HL-60/S4 treated with phorbol 12-myristate 13-acetate at 8.2 ng/mL for 4 days and 3 days (cell line): ENCODE data around the gene WFS1.

ENCODE experiments used
- in situ Hi-C: fragments of 300-500 bp; cut with MboI; formaldehyde crosslinking; loops from 2 replicates; pipeline ENCODE4 v1.15.0; 2022; ENCODE audit warnings: low sequenced_read_pairs

Gene WFS1

GRCh38 chr4:6235901-6236640 is 33.6 kb upstream of the WFS1 start:
- in situ Hi-C loops = no loop called here

- in situ Hi-C loops = no loop called here
Measured at GRCh38 chr4:6236816-6237390, 32.7 kb upstream of the WFS1 start.

- in situ Hi-C loops = no loop called here
Measured at GRCh38 chr4:6239486-6239885, 30.2 kb upstream of the WFS1 start.

- in situ Hi-C loops = no loop called here
Measured at GRCh38 chr4:6239968-6240367, 29.7 kb upstream of the WFS1 start.

- in situ Hi-C loops = no loop called here
Measured at GRCh38 chr4:6241062-6241845, 28.4 kb upstream of the WFS1 start.

GRCh38 chr4:6242271-6243029 is 27.2 kb upstream of the WFS1 start:
- in situ Hi-C loops = no loop called here

- in situ Hi-C loops = no loop called here
Measured at GRCh38 chr4:6245246-6246169, 24.1 kb upstream of the WFS1 start.

GRCh38 chr4:6246170-6246634 is 23.4 kb upstream of the WFS1 start:
- in situ Hi-C loops = no loop called here

- in situ Hi-C loops = no loop called here
Measured at GRCh38 chr4:6248394-6248793, 21.3 kb upstream of the WFS1 start.

- in situ Hi-C loops = loop anchor here (5.0 kb wide), 1 partner anchor 77 kb away; no protein-coding TSS in a partner anchor
Measured at GRCh38 chr4:6250235-6250983, 19.2 kb upstream of the WFS1 start.

GRCh38 chr4:6250984-6251295 is 18.7 kb upstream of the WFS1 start:
- in situ Hi-C loops = loop anchor here (5.0 kb wide), 1 partner anchor 76 kb away; no protein-coding TSS in a partner anchor

- in situ Hi-C loops = loop anchor here (5.0 kb wide), 1 partner anchor 76 kb away; no protein-coding TSS in a partner anchor
Measured at GRCh38 chr4:6251365-6251764, 18.3 kb upstream of the WFS1 start.

GRCh38 chr4:6252051-6252450 is 17.6 kb upstream of the WFS1 start:
- in situ Hi-C loops = loop anchor here (5.0 kb wide), 1 partner anchor 75 kb away; no protein-coding TSS in a partner anchor

GRCh38 chr4:6253111-6253510 is 16.5 kb upstream of the WFS1 start:
- in situ Hi-C loops = loop anchor here (5.0 kb wide), 1 partner anchor 74 kb away; no protein-coding TSS in a partner anchor

- in situ Hi-C loops = loop anchor here (5.0 kb wide), 1 partner anchor 73 kb away; no protein-coding TSS in a partner anchor
Measured at GRCh38 chr4:6253961-6254360, 15.7 kb upstream of the WFS1 start.

GRCh38 chr4:6256141-6256540 is 13.5 kb upstream of the WFS1 start:
- in situ Hi-C loops = no loop called here

- in situ Hi-C loops = no loop called here
Measured at GRCh38 chr4:6257247-6258025, 12.2 kb upstream of the WFS1 start.

GRCh38 chr4:6258026-6258360 is 11.7 kb upstream of the WFS1 start:
- in situ Hi-C loops = no loop called here
